HCT116 (cell line): Measurements from ENCODE around the gene NEK1. TPM values are rescaled to one million over a fixed set of nuclear protein-coding genes. Genes with fewer than 3 reads are reported as not detected.

Experiments
- ATAC-seq: fragments of 200-7000 bp; cut with Tn5 transposase; 2 replicates; pipeline ENCODE4 v1.9.1; 2020; ENCODE audit warnings: mild to moderate bottlenecking, moderate library complexity
- BruUV-seq: library from RNA; stranded (reverse); fragments of 400-500 nt; replicated peaks from 2 replicates; lab custom pipeline; 2021; lab: Mats Ljungman, UMichigan
- CTCF ChIA-PET: fragments of 300-600 bp; sonication (Branson Sonifier 250); formaldehyde crosslinking; loops from one replicate; lab custom pipeline; 2021; ENCODE audit warnings: antibody characterized with exemption; lab: Charles Lee
- POLR2A ChIA-PET: fragments of 300-600, 350-600 bp; sonication (Branson Sonifier 250); formaldehyde crosslinking; loops from one replicate; lab custom pipeline; 2021; ENCODE audit warnings: antibody characterized with exemption; lab: Charles Lee
- RAD21 ChIA-PET, 2 experiments: fragments of 300-600 bp; sonication (Branson Sonifier 250); formaldehyde crosslinking; loops; one replicate each; lab custom pipeline; 2023; ENCODE audit warnings: low total read pairs in 2 of 2; ENCODE audit not compliant: uncharacterized antibody in 2 of 2, unreplicated experiment in 2 of 2, low non-redundant PET in 1 of 2; lab: Charles Lee
- DNase-seq: peaks from one replicate; pipeline ENCODE4 v3.0.0-alpha.2; 2010; ENCODE audit warnings: low read depth, low spot score
- H2AFZ ChIP-seq: fragments of 200-600 bp; shearing (Covaris generic), sonication (generic); 2 replicates; pipeline ENCODE4 v1.6.1; 2017; ENCODE audit warnings: low read depth, mixed run types, mixed read lengths, antibody characterized with exemption, low read length; ENCODE audit not compliant: poor library complexity, severe bottlenecking
- H3K27ac ChIP-seq: 2 replicates; pipeline ENCODE4 v1.5.1; 2012; ENCODE audit warnings: low read depth, low read length
- H3K27me3 ChIP-seq: fragments of 200-600 bp; sonication (generic); 2 replicates; pipeline ENCODE4 v1.6.1; 2016; ENCODE audit warnings: mixed run types, low read length, mixed read lengths; ENCODE audit not compliant: insufficient read depth
- H3K36me3 ChIP-seq, 2 experiments: fragments of 200-500 bp in 1 of 2; fragments of 200-600 bp in 1 of 2; sonication (Bioruptor generic) in 1 of 2; sonication (generic) in 1 of 2; 2 replicates each; pipeline versions ENCODE4 v1.5.1 to v1.6.1; 2014 to 2016; ENCODE audit warnings: low read length in 2 of 2, inconsistent platforms in 1 of 2, mixed read lengths in 1 of 2, mixed run types in 1 of 2; ENCODE audit not compliant: insufficient read depth in 2 of 2, control insufficient read depth in 1 of 2
- H3K4me1 ChIP-seq, 2 experiments: fragments of 200-600 bp in 1 of 2; sonication (generic) in 1 of 2; 2 replicates each; pipeline versions ENCODE4 v1.5.1 to v1.6.1; 2012 to 2017; ENCODE audit warnings: low read length in 2 of 2, inconsistent platforms in 1 of 2, mild to moderate bottlenecking in 1 of 2, mixed read lengths in 1 of 2, mixed run types in 1 of 2, moderate library complexity in 1 of 2; ENCODE audit not compliant: insufficient read depth in 2 of 2, control insufficient read depth in 1 of 2
- H3K4me2 ChIP-seq: fragments of 200-600 bp; sonication (generic); 2 replicates; pipeline ENCODE4 v1.6.1; 2017; ENCODE audit warnings: mixed run types, low read length, mixed read lengths
- H3K4me3 ChIP-seq, 2 experiments: fragments of 200-600 bp in 1 of 2; sonication (generic) in 1 of 2; replicated peaks in 1 of 2; 2 replicates each; pipeline ENCODE4 v1.5.1; 2011 to 2016; ENCODE audit warnings: low read length in 2 of 2, control low read depth in 1 of 2, low read depth in 1 of 2, mild to moderate bottlenecking in 1 of 2, mixed read lengths in 1 of 2, mixed run types in 1 of 2
- H3K79me2 ChIP-seq: fragments of 200-600 bp; sonication (generic); 2 replicates; pipeline ENCODE4 v1.6.1; 2017; ENCODE audit warnings: mild to moderate bottlenecking, mixed run types, low read length, moderate library complexity, mixed read lengths; ENCODE audit not compliant: insufficient read depth
- H3K9ac ChIP-seq: fragments of 200-600 bp; sonication (generic); 2 replicates; pipeline ENCODE4 v1.6.1; 2016; ENCODE audit warnings: low read length, mixed read lengths
- H3K9me2 ChIP-seq: fragments of 200-600 bp; sonication (generic), shearing (Covaris generic); 2 replicates; pipeline ENCODE4 v1.6.1; 2017; ENCODE audit warnings: mixed run types, mild to moderate bottlenecking, moderate library complexity; ENCODE audit not compliant: insufficient read depth
- H3K9me3 ChIP-seq, 2 experiments: fragments of 200-500 bp in 1 of 2; fragments of 200-600 bp in 1 of 2; sonication (Bioruptor generic) in 1 of 2; sonication (generic) in 1 of 2; 2 replicates each; pipeline ENCODE4 v1.6.1; 2014 to 2017; ENCODE audit warnings: low read length in 2 of 2, mixed read lengths in 2 of 2, inconsistent platforms in 1 of 2, low read depth in 1 of 2, mild to moderate bottlenecking in 1 of 2, mixed run types in 1 of 2, moderate library complexity in 1 of 2; ENCODE audit not compliant: control insufficient read depth in 1 of 2, insufficient read depth in 1 of 2
- H4K20me1 ChIP-seq: fragments of 200-600 bp; sonication (generic), shearing (Covaris generic); 2 replicates; pipeline ENCODE4 v1.6.1; 2017; ENCODE audit warnings: mixed run types, mild to moderate bottlenecking, moderate library complexity; ENCODE audit not compliant: insufficient read depth
- ATF3 ChIP-seq: IDR thresholded peaks from 2 replicates; pipeline ENCODE4 v1.6.1; 2012
- EGR1 ChIP-seq: IDR thresholded peaks from 2 replicates; pipeline ENCODE4 v1.6.1; 2012; ENCODE audit warnings: low read depth
- ELF1 ChIP-seq: IDR thresholded peaks from 2 replicates; pipeline ENCODE4 v1.6.1; 2012; ENCODE audit warnings: low read depth, borderline replicate concordance
- EZH2 ChIP-seq: fragments of 200-600 bp; sonication (generic); IDR thresholded peaks from 2 replicates; pipeline ENCODE4 v1.6.1; 2017; ENCODE audit warnings: antibody characterized with exemption, mixed run types
- FOSL1 ChIP-seq: IDR thresholded peaks from 2 replicates; pipeline ENCODE4 v1.6.1; 2012; ENCODE audit warnings: low read depth
- MAX ChIP-seq: IDR thresholded peaks from 2 replicates; pipeline ENCODE4 v1.6.1; 2012
- POLR2A ChIP-seq: IDR thresholded peaks from 2 replicates; pipeline ENCODE4 v1.7.0; 2011; ENCODE audit warnings: borderline replicate concordance; ENCODE audit not compliant: insufficient read depth, insufficient read length; ENCODE audit errors: extremely low read depth
- SIN3A ChIP-seq: IDR thresholded peaks from 2 replicates; pipeline ENCODE4 v1.6.1; 2012; ENCODE audit warnings: low read depth
- SP1 ChIP-seq: IDR thresholded peaks from 2 replicates; pipeline ENCODE4 v1.6.1; 2012; ENCODE audit warnings: low read depth
- SRF ChIP-seq: IDR thresholded peaks from 2 replicates; pipeline ENCODE4 v1.6.1; 2012; ENCODE audit warnings: low read depth
- intact Hi-C: fragments of 100-400 bp; cut with micrococcal nuclease; formaldehyde crosslinking; loops from 2 replicates; pipeline ENCODE4 v1.10.0; 2022
- total RNA-seq: library from RNA; stranded (reverse); gene quantifications from one replicate; pipeline ENCODE4 v1.2.1, GENCODE V29; 2021; ENCODE audit not compliant: unreplicated experiment

NEK1 gene
- total RNA-seq, 1 experiment from 2014 or later: 13.3 TPM

GRCh38 chr4:169594560-169595195 lies 17.7 kb downstream of the NEK1 start:
- Histone ChIP-seq H3K4me1 (no peaks in the 10 kb centered on the region), H3K27ac (no peak overlapping the region), H3K36me3 (peaks cover 0 to 2% of the 10 kb centered on the region in 2 experiments; a peak in 1 of 4 replicates), H3K27me3 (no peaks in the 10 kb centered on the region), H4K20me1 (no peaks in the 10 kb centered on the region), H3K79me2 (no peaks in the 10 kb centered on the region), H3K9me2 (no peaks in the 10 kb centered on the region), H3K9me3 (no peaks in the 10 kb centered on the region), H3K4me2 (no peak overlapping the region), H2AFZ (no peak overlapping the region), H3K4me3 (no peak overlapping the region), H3K9ac (no peak overlapping the region)
- CTCF ChIA-PET: interaction anchor here (1.2 kb wide), 1 partner anchor 28 kb away, joined by 5 read pairs; no protein-coding TSS in a partner anchor
- TF ChIP-seq MAX: no peak
- TF ChIP-seq EZH2: no peak
- TF ChIP-seq ELF1: no peak
- TF ChIP-seq SRF: no peak
- no peak for TF ChIP-seq POLR2A
- RAD21 ChIA-PET: no interaction called here
- POLR2A ChIA-PET: no interaction called here
- intact Hi-C loops: no loop called here
- no TSS peak for BruUV-seq
- no peak for ATAC-seq
- no peak for DNase-seq

GRCh38 chr4:169593050-169593560 lies 19.3 kb downstream of the NEK1 start:
- ATAC-seq (no peak), DNase-seq (no peak)
- ChIA-PET POLR2A (no interaction called here), CTCF (no interaction called here), RAD21 (no interaction called here)
- BruUV-seq: no TSS peak
- Histone ChIP-seq H3K36me3 (no peaks in the 10 kb centered on the region; a peak in 1 of 4 replicates), H4K20me1 (no peaks in the 10 kb centered on the region), H3K27me3 (no peaks in the 10 kb centered on the region), H3K27ac (no peak overlapping the region), H3K4me1 (no peaks in the 10 kb centered on the region), H3K4me2 (no peak overlapping the region), H3K4me3 (no peak overlapping the region), H3K9ac (no peak overlapping the region), H3K9me3 (no peaks in the 10 kb centered on the region), H3K9me2 (no peaks in the 10 kb centered on the region), H3K79me2 (no peaks in the 10 kb centered on the region), H2AFZ (no peak overlapping the region)
- TF ChIP-seq ATF3 (no peak), SRF (no peak), EGR1 (no peak), ELF1 (no peak), SP1 (no peak), MAX (no peak), SIN3A (no peak), FOSL1 (no peak)
- intact Hi-C loops: no loop called here
